Neural crest cell (in vitro differentiated cells): ENCODE results near the gene RUNX3. TPM values are rescaled to one million over a fixed set of nuclear protein-coding genes. Genes with fewer than 3 reads are reported as not detected.

Experiments used
- DNase-seq: peaks from one replicate; pipeline ENCODE4 v3.0.0; 2021; ENCODE audit warnings: low read depth, mixed read lengths, low spot score
- H3K27ac Mint-ChIP-seq: one replicate; pipeline ENCODE4 v1.8.0; 2021; ENCODE audit warnings: mild to moderate bottlenecking, mixed read lengths; ENCODE audit not compliant: unreplicated experiment
- H3K27me3 Mint-ChIP-seq: 2 replicates; pipeline ENCODE4 v1.8.0; 2021; ENCODE audit warnings: low read depth, mild to moderate bottlenecking, mixed read lengths
- H3K36me3 Mint-ChIP-seq: 2 replicates; pipeline ENCODE4 v1.8.0; 2021; ENCODE audit warnings: low read depth, mild to moderate bottlenecking, mixed read lengths
- H3K4me1 Mint-ChIP-seq: 2 replicates; pipeline ENCODE4 v1.8.0; 2021; ENCODE audit warnings: mixed read lengths
- H3K4me3 Mint-ChIP-seq: one replicate; pipeline ENCODE4 v1.8.0; 2021; ENCODE audit warnings: mild to moderate bottlenecking, mixed read lengths
- H3K9me3 Mint-ChIP-seq: 2 replicates; pipeline ENCODE4 v1.8.0; 2021; ENCODE audit warnings: mixed read lengths
- total RNA-seq: library from RNA; stranded (reverse); gene quantifications from 2 replicates; pipeline ENCODE4 v1.2.1, GENCODE V29; 2021
- TF ChIP-seq, protein P1 (sequence below): fragments of 200-600 bp; sonication (generic); conservative IDR thresholded peaks from 2 replicates; pipeline ENCODE4 v1.5.0; 2021; ENCODE audit warnings: antibody characterized with exemption, mild to moderate bottlenecking

Gene RUNX3
- total RNA-seq, 1 donor from 2014 or later: 0.16 TPM

DNA sequence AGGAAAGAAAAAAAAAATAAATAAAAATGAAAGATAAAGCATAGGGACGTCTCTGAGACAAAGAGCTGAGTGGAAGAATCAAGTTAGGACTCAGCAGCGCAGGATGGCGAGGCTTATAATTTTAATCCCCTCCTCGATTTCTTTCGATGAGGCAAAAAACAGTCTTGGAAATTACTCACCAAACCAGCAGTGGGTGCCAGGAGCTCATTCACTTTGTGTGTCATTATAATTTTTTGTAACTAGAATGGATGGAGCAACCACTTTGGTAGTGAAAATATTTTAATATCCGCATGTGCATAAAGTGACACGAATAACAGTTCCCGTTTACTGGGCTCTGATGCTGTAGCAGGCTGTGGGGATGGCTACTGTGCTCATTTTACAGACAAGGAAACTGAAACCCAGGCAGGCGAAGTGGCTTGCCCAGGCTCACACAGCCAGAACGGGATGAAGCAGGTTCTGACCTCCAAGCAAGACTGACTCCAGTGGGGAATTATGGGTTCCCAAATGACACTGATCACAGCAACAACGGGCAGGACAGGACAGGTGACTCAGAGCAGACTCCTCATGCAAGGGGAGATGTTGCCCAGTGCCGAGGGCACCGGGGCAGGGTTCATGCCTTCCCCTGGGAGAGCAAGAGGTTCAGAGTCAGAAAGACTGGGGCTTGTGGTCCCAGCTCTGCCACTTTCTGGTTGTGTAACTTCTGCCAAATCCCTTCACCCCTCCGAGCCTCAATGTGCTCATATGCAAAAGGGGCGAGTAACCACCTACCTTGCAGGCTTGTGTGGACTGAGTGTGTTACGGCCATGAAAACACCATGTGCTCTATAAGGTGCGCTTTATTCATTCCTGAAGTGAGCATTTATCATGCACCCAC, 63.6 kb downstream of the RUNX3 start:
- Mint-ChIP-seq H3K36me3 (no peaks in the 10 kb centered on the region), H3K4me1 (peaks cover 7% of the 10 kb centered on the region), H3K4me3 (no peak overlapping the region), H3K27me3 (peaks cover 2% of the 10 kb centered on the region), H3K27ac (no peak overlapping the region), H3K9me3 (no peaks in the 10 kb centered on the region)
- TF ChIP-seq, protein P1, sequence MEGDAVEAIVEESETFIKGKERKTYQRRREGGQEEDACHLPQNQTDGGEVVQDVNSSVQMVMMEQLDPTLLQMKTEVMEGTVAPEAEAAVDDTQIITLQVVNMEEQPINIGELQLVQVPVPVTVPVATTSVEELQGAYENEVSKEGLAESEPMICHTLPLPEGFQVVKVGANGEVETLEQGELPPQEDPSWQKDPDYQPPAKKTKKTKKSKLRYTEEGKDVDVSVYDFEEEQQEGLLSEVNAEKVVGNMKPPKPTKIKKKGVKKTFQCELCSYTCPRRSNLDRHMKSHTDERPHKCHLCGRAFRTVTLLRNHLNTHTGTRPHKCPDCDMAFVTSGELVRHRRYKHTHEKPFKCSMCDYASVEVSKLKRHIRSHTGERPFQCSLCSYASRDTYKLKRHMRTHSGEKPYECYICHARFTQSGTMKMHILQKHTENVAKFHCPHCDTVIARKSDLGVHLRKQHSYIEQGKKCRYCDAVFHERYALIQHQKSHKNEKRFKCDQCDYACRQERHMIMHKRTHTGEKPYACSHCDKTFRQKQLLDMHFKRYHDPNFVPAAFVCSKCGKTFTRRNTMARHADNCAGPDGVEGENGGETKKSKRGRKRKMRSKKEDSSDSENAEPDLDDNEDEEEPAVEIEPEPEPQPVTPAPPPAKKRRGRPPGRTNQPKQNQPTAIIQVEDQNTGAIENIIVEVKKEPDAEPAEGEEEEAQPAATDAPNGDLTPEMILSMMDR: no peak
- DNase-seq: no peak

- TF ChIP-seq, protein P1: no peak
- no peaks in the 10 kb centered on the region for H3K9me3 Mint-ChIP-seq
- H3K36me3 Mint-ChIP-seq: no peaks in the 10 kb centered on the region
- peaks cover 2% of the 10 kb centered on the region for H3K27me3 Mint-ChIP-seq
- no peak overlapping the region for H3K27ac Mint-ChIP-seq
- H3K4me3 Mint-ChIP-seq: no peak overlapping the region
- DNase-seq: no peak
- peaks cover 7% of the 10 kb centered on the region for H3K4me1 Mint-ChIP-seq
Observed at GRCh38 chr1:24865587-24865986, 64.5 kb downstream of the RUNX3 start.

- Mint-ChIP-seq H3K9me3 (no peaks in the 10 kb centered on the region), H3K27ac (no peak overlapping the region), H3K36me3 (no peaks in the 10 kb centered on the region), H3K4me1 (peaks cover 7% of the 10 kb centered on the region), H3K4me3 (no peak overlapping the region), H3K27me3 (peaks cover 2% of the 10 kb centered on the region)
- DNase-seq: no peak
- TF ChIP-seq, protein P1: no peak
Observed at GRCh38 chr1:24865168-24865567, 64.9 kb downstream of the RUNX3 start.

DNA sequence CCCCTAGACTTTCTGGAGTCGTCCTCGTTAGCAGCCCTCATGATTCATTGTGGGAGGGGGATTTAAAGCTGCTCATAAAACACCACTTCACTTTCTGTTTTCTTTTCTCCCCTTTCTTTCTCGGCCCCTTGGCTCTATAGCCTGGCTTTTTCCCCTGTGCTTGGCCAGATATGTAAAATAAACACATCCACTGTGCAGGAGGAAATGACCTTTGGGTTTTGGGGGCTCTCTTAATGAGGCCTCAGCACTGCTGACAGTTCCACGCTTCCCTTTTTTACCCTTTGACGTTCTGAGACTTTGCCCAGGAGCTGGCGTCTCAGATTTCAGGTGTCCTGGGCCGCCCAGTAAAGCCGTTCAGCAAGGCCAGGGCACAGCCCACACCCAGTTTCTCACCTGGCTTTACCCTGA, 65.7 kb downstream of the RUNX3 start:
- no peaks in the 10 kb centered on the region for H3K36me3 Mint-ChIP-seq
- peaks cover 7% of the 10 kb centered on the region for H3K4me1 Mint-ChIP-seq
- H3K27me3 Mint-ChIP-seq: peaks cover 2% of the 10 kb centered on the region
- no peak overlapping the region for H3K27ac Mint-ChIP-seq
- H3K9me3 Mint-ChIP-seq: no peaks in the 10 kb centered on the region
- TF ChIP-seq, protein P1: no peak
- no peak overlapping the region for H3K4me3 Mint-ChIP-seq
- no peak for DNase-seq

- TF ChIP-seq, protein P1: no peak
- Mint-ChIP-seq H3K4me1 (peaks cover 7% of the 10 kb centered on the region), H3K9me3 (no peaks in the 10 kb centered on the region), H3K36me3 (no peaks in the 10 kb centered on the region), H3K4me3 (no peak overlapping the region), H3K27ac (peak overlapping the region; percentile 88), H3K27me3 (peaks cover 2% of the 10 kb centered on the region)
- DNase-seq: no peak
Observed at GRCh38 chr1:24862775-24863483, 67.1 kb downstream of the RUNX3 start.
